SJCRH30 (cell line): Measurements from ENCODE around the gene IPO13. TPM values are rescaled to one million over a fixed set of nuclear protein-coding genes. Genes with fewer than 3 reads are reported as not detected.

Experiments used
- DNase-seq, 2 experiments: peaks; one replicate each; pipeline ENCODE4 v3.0.0-alpha.2; 2015 to 2020
- H3K27ac ChIP-seq: fragments of 250-450 bp; sonication (Bioruptor Pico); 2 replicates; pipeline ENCODE4 v1.5.1; 2020; ENCODE audit warnings: mild to moderate bottlenecking, moderate library complexity
- H3K27me3 ChIP-seq: fragments of 250-450 bp; sonication (Bioruptor Pico); 2 replicates; pipeline ENCODE4 v1.5.1; 2020; ENCODE audit warnings: mild to moderate bottlenecking, moderate library complexity
- H3K36me3 ChIP-seq: fragments of 250-450 bp; sonication (Bioruptor Pico); 2 replicates; pipeline ENCODE4 v1.5.1; 2020; ENCODE audit warnings: mild to moderate bottlenecking, moderate library complexity
- H3K4me1 ChIP-seq: fragments of 250-450 bp; sonication (Bioruptor Pico); 2 replicates; pipeline ENCODE4 v1.5.1; 2020; ENCODE audit warnings: mild to moderate bottlenecking, moderate library complexity
- H3K4me3 ChIP-seq: fragments of 250-450 bp; sonication (Bioruptor Pico); 2 replicates; pipeline ENCODE4 v1.5.1; 2020; ENCODE audit warnings: mild to moderate bottlenecking, moderate library complexity
- H3K9me3 ChIP-seq: fragments of 250-450 bp; sonication (Bioruptor Pico); replicated peaks from 2 replicates; pipeline ENCODE4 v1.5.1; 2020; ENCODE audit warnings: mild to moderate bottlenecking, moderate library complexity
- total RNA-seq: library from RNA; depleted of rRNA; stranded (reverse); fragments of >200 nt; shearing (Covaris generic); gene quantifications from 2 replicates; pipeline ENCODE4 v1.2.3, GENCODE V29; 2014

The IPO13 gene
- total RNA-seq, 1 experiment from 2014 or later = 17.7 TPM

DNA sequence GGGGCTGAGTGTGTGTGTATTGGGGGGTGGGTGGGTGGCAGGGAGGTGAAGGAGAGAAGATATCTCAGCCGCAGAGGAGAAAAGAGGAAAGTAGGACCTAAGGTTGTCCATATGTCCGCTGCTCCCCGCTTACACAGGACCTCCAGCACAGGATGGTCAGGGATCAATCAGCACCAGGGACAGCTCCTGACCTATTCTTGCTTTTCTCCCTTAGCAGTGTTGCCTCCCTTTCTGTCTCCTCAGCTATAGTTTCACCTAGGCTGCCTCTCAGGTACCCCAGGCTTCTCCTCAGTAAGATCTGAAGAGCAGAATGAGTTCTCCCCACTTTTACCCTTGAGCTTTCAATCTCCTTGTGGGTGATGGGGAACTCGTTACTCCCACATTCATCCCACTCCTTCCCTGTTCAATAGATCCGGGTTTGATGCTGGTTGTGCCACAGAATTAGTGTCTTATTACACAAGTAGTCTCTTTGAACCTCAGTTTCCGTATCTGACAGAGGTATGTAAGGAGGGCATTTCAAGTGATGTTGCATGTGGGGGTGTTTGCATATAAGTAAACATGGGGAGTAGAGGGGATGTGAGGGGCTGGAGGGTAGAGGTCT is 21.7 kb downstream of the IPO13 start:
- no peak overlapping the region for H3K4me3 ChIP-seq
- peak; percentile 63 to 83 for DNase-seq
- peaks cover 7% of the 10 kb centered on the region; the same call in 1 of the 2 replicates for H3K36me3 ChIP-seq

DNA sequence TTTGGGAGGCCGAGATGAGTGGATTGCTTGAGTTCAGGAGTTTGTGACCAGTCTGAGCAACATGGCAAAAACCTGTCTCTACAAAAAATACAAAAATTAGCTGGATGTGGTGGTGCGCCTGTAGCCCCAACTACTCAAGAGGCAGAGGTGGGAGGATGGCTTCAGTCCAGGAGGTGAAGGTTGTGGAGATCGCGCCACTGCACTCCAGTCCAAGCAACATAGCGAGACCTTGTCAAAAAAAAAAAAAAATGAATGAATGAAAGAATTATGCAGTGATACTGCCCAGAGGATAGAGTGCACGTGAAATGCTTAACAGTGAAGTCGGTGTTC is 22.6 kb downstream of the IPO13 start:
- H3K4me3 ChIP-seq = no peak overlapping the region
- H3K36me3 ChIP-seq = peaks cover 7% of the 10 kb centered on the region; the same call in 1 of the 2 replicates
- DNase-seq = no peak
- no peak overlapping the region for H3K27ac ChIP-seq
- H3K27me3 ChIP-seq = no peaks in the 10 kb centered on the region
- no peaks in the 10 kb centered on the region for H3K4me1 ChIP-seq
- no peaks in the 10 kb centered on the region for H3K9me3 ChIP-seq

More for the DNA sequence above, 21.7 kb downstream of the IPO13 start:
- no peaks in the 10 kb centered on the region for H3K27me3 ChIP-seq
- H3K4me1 ChIP-seq = no peaks in the 10 kb centered on the region
- no peaks in the 10 kb centered on the region for H3K9me3 ChIP-seq
- no peak overlapping the region for H3K27ac ChIP-seq

DNA sequence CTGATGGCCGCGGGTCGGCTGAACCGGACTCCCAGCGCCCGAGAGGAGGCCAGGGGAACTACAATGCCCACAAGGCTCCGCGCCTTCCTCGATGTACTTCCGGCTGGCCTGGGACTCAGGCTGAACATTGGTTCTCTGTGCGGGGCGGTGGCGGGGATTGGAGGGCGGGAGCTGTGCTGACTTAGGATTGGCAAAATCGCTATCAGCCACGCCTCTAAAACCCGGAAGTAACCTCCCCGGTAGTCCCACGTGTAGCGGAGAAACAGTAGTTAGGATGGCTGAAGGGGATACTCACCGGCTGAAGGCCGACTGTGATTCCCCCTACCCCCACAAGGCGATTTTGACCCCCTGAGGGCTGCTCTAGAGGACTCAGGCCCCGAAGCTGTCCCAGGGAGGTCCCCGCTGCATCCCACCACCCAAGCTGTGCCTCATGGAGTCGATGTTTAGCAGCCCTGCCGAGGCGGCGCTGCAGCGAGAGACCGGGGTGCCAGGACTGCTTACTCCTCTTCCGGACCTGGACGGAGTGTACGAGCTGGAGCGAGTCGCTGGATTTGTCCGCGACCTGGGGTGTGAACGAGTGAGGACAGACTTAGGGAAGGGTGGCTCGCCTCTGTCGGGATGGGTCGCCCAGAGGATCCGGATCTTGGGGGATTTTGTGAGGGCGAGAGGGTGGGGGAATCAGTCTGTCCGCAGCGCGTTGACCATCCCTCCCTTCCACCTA is 23.2 kb downstream of the IPO13 start, which contains the start of gene DPH2:
Gene DPH2, plus strand, starts transcription at position 265 of the 721 bp plus-strand sequence. Its CDS starts 166 bp downstream, at position 431.
- H3K9me3 ChIP-seq = no peaks in the 10 kb centered on the region
- no peaks in the 10 kb centered on the region for H3K27me3 ChIP-seq
- peak within 1 kb of the TSS; percentile 76 for H3K4me3 ChIP-seq
- peaks cover 7% of the 10 kb centered on the region; the same call in 1 of the 2 replicates for H3K36me3 ChIP-seq
- no peaks in the 10 kb centered on the region for H3K4me1 ChIP-seq
- peak; percentile 99 for DNase-seq
- H3K27ac ChIP-seq = no peak within 1 kb of the TSS

GRCh38 chr1:43970502-43970901 is 23.8 kb downstream of the IPO13 start:
- no peak for DNase-seq
- H3K9me3 ChIP-seq = no peaks in the 10 kb centered on the region
- H3K27ac ChIP-seq = no peak overlapping the region
- no peaks in the 10 kb centered on the region for H3K27me3 ChIP-seq
- peak overlapping the region; percentile 76 for H3K4me3 ChIP-seq
- peaks cover 7% of the 10 kb centered on the region; the same call in 1 of the 2 replicates for H3K36me3 ChIP-seq
- H3K4me1 ChIP-seq = no peaks in the 10 kb centered on the region

DNA sequence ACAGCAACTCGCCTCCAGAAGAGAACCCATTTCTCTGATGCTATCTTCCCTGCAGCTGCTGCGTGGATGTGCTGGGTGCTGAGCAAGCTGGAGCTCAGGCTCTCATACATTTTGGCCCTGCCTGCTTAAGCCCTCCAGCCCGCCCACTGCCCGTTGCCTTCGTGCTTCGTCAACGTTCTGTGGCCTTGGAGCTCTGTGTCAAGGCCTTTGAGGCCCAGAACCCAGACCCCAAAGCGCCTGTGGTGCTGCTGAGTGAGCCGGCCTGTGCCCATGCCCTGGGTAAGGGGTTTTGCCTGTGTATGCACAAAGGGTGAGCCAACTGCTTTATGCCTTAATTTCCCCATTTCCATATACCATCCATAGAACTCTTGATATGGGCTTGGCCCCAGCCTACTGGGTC is 24.2 kb downstream of the IPO13 start:
- DNase-seq = no peak
- Histone ChIP-seq H3K27ac (no peak overlapping the region), H3K4me1 (no peaks in the 10 kb centered on the region), H3K4me3 (no peak overlapping the region; the same call in 1 of the 2 replicates), H3K27me3 (no peaks in the 10 kb centered on the region), H3K36me3 (peaks cover 7% of the 10 kb centered on the region; the same call in 1 of the 2 replicates), H3K9me3 (no peaks in the 10 kb centered on the region)

DNA sequence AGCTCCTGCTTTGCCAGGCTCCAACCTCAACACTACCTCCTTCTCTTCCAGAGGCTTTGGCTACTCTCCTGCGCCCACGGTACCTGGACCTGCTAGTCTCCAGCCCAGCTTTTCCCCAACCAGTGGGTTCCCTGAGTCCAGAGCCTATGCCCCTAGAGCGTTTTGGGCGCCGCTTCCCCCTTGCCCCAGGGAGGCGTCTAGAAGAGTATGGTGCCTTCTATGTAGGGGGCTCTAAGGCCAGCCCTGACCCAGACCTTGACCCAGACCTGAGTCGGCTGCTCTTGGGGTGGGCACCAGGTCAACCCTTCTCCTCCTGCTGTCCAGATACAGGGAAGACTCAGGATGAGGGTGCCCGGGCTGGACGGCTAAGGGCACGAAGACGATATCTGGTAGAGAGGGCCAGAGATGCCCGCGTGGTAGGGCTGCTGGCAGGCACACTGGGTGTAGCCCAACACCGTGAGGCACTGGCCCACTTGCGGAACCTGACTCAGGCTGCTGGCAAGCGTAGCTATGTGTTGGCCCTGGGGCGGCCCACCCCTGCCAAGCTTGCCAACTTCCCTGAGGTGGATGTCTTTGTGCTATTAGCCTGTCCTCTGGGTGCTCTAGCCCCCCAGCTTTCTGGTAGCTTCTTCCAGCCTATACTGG is 24.7 kb downstream of the IPO13 start:
- DNase-seq = no peak
- Histone ChIP-seq H3K9me3 (no peaks in the 10 kb centered on the region), H3K27ac (no peak overlapping the region), H3K4me3 (no peak overlapping the region), H3K36me3 (peaks cover 10% of the 10 kb centered on the region), H3K27me3 (no peaks in the 10 kb centered on the region), H3K4me1 (no peaks in the 10 kb centered on the region)

- DNase-seq = no peak
- H3K27ac ChIP-seq = peak overlapping the region; percentile 59
- no peaks in the 10 kb centered on the region for H3K9me3 ChIP-seq
- H3K36me3 ChIP-seq = peaks cover 20% of the 10 kb centered on the region
- H3K27me3 ChIP-seq = no peaks in the 10 kb centered on the region
- H3K4me3 ChIP-seq = peak overlapping the region; percentile 79
- peaks cover 3% of the 10 kb centered on the region; the same call in 1 of the 2 replicates for H3K4me1 ChIP-seq
These were observed 27.3 kb downstream of the IPO13 start for GRCh38 chr1:43973981-43974442.

DNA sequence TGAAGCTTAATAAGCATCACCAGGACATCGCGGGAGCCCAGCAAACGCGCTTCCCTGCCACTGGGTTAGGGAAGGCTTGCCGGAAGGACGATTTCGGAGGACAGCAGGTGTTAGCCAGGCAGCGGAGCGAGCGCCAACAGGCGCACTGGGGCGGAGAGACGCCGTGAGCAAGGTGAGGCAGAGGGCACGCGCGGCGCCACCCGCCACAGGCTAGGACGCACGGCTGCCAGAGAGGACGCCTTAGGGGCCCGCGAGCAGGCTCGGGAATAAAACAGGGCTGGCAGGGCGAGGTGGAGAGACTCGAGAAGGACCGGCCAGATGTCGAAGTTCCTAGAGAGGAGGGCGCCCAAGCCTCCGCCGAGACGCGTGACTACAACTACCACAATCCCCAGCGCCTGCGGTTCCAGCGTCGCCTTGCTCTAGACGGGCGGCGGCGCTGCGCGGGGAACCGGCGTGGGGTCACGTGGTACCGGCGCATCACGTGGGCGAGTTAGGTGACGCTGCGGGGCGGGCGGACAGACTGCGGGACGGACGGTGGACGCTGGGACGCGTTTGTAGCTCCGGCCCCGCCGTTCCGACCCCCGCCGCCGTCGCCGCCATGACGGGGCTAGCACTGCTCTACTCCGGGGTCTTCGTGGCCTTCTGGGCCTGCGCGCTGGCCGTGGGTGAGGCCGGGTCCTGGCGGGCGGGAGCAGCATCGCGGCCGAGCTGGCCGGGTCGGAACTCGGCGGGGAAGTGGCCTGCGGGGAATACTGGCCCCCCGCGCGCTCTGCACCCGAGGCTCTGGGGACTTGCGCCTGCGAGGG is 27.9 kb downstream of the IPO13 start, which contains the start of gene ATP6V0B:
Gene ATP6V0B, plus strand, starts transcription at position 518 of the 806 bp plus-strand sequence. Its CDS starts 81 bp downstream, at position 599.
- H3K36me3 ChIP-seq = peaks cover 20% of the 10 kb centered on the region
- H3K9me3 ChIP-seq = no peaks in the 10 kb centered on the region
- peaks cover 3% of the 10 kb centered on the region; the same call in 1 of the 2 replicates for H3K4me1 ChIP-seq
- H3K27me3 ChIP-seq = no peaks in the 10 kb centered on the region
- DNase-seq = peak; percentile 97 to 98
- peak within 1 kb of the TSS; percentile 79 for H3K4me3 ChIP-seq
- peak within 1 kb of the TSS; percentile 59 for H3K27ac ChIP-seq

DNA sequence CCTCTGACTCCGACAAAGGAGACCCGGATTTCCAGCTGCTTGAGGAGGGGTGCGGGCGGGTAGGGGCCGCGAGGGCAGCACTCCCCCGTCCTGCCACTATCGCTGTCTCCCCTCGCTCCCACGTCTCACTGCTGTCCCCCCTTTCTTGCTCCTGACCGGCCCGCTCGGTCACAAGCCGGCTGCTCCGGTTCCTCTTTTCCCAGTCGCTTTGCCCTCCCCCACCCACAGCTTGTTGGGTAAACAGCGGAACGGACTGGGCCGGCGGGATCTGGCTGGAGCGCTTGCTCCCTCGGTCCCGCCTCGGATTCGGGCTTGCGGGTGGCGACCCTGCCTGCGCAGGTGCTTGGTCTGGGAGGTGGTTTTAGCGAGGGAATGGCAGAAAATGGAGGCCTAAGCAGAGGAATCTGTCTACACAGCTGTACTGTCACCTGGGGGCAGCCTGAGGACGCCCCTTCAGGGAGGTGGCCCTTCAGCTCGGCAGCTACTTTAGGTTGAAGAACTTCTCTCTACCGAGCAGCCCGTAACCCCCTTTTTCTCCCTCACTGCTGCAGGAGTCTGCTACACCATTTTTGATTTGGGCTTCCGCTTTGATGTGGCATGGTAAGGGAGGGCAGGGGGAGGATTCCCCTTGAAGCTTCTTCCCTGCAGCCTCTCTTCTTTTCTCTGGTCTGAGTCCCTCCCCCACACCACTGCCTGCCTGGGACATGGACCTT is 28.7 kb downstream of the IPO13 start:
- H3K27ac ChIP-seq = peak overlapping the region; percentile 59
- DNase-seq = peak; percentile 29 to 33
- H3K9me3 ChIP-seq = no peaks in the 10 kb centered on the region
- peak overlapping the region; percentile 79 for H3K4me3 ChIP-seq
- peaks cover 7% of the 10 kb centered on the region; the same call in 1 of the 2 replicates for H3K4me1 ChIP-seq
- peaks cover 20% of the 10 kb centered on the region for H3K36me3 ChIP-seq
- no peaks in the 10 kb centered on the region for H3K27me3 ChIP-seq

GRCh38 chr1:43976045-43976444 is 29.3 kb downstream of the IPO13 start:
- H3K4me1 ChIP-seq = peaks cover 7% of the 10 kb centered on the region; the same call in 1 of the 2 replicates
- H3K36me3 ChIP-seq = peaks cover 20% of the 10 kb centered on the region
- DNase-seq = no peak
- no peak overlapping the region for H3K27ac ChIP-seq
- no peaks in the 10 kb centered on the region for H3K9me3 ChIP-seq
- H3K27me3 ChIP-seq = no peaks in the 10 kb centered on the region
- H3K4me3 ChIP-seq = peak overlapping the region; percentile 79

- H3K4me3 ChIP-seq = no peak overlapping the region
- no peak overlapping the region for H3K27ac ChIP-seq
- H3K4me1 ChIP-seq = peaks cover 7% of the 10 kb centered on the region; the same call in 1 of the 2 replicates
- no peaks in the 10 kb centered on the region for H3K27me3 ChIP-seq
- no peak for DNase-seq
- H3K36me3 ChIP-seq = peaks cover 20% of the 10 kb centered on the region
- H3K9me3 ChIP-seq = no peaks in the 10 kb centered on the region
These were observed 30.1 kb downstream of the IPO13 start for GRCh38 chr1:43976890-43977289.

DNA sequence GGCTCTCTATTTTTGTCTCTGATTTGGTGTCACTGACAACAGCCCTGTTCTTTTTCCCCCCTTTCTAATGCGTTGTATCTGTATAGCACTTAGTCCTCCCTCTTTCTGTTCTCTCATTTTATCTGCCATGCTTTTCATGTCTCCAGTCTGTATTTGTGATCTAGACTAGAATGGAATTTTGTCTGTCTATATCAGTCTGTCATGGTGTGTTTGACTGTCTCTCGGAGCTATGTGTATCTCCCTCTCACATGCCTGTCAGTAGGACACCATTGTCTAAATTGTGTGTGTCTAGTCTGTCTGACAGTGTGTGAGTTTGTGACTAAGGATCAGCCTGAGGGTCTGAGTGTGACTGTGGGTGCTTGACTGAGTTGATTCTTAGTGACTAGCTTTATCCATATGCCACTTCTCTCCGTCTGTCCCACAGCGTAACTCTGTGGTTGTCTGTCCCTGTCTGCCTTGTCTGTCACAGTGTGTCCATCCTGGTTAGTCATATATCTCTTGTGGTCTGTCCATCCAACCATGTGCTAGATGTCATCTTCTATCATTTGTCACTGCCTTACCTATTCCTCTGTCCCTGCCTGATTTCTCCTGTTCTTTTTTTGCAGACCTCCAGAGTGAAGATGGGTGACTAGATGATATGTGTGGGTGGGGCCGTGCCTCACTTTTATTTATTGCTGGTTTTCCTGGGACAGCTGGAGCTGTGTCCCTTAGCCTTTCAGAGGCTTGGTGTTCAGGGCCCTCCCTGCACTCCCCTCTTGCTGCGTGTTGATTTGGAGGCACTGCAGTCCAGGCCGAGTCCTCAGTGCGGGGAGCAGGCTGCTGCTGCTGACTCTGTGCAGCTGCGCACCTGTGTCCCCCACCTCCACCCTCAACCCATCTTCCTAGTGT is 30.9 kb downstream of the IPO13 start:
- Histone ChIP-seq H3K4me3 (no peak overlapping the region), H3K9me3 (no peaks in the 10 kb centered on the region), H3K27me3 (no peaks in the 10 kb centered on the region), H3K4me1 (peaks cover 7% of the 10 kb centered on the region; the same call in 1 of the 2 replicates), H3K27ac (no peak overlapping the region), H3K36me3 (peaks cover 13% of the 10 kb centered on the region)
- no peak for DNase-seq

DNA sequence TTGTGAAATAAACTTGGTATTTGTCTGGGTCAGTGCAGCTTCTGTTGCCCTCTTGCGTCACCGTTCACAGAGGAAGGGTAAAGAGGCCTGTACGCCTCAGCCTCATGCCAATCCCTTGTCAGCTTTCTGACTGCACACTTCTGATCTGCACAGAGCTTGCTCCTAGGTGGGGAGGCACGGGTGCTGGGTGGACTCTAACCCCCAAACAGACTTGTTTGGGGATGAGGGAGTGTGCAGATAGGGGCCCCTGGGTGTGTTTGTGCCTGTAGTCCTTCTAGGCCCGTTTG is 31.5 kb downstream of the IPO13 start:
- Histone ChIP-seq H3K9me3 (no peaks in the 10 kb centered on the region), H3K4me3 (peak overlapping the region; percentile 80), H3K27ac (no peak overlapping the region), H3K4me1 (peaks cover 7% of the 10 kb centered on the region; the same call in 1 of the 2 replicates), H3K36me3 (peaks cover 12% of the 10 kb centered on the region), H3K27me3 (no peaks in the 10 kb centered on the region)
- DNase-seq = no peak
